ENCODE results near the gene GMDS.

GRCh38 chr6:2042956-2043648, 202.3 kb downstream of the GMDS start:
- TF ChIP-seq ARID4B (CRISPR knock-in tag; IDR thresholded peaks at IDR 0.05; ENCODE audit: borderline replicate concordance) (no peak), HMGXB4 (CRISPR knock-in tag; IDR thresholded peaks at IDR 0.05) (no peak), PRDM15 (CRISPR knock-in tag; IDR thresholded peaks at IDR 0.05) (no peak), SOX15 (CRISPR knock-in tag; IDR thresholded peaks at IDR 0.05) (no peak), CREB1 (CRISPR knock-in tag; IDR thresholded peaks at IDR 0.05) (no peak), NR3C1 (CRISPR knock-in tag; conservative IDR thresholded peaks at IDR 0.05; ENCODE audit: low read depth) (no peak), ETV6 (CRISPR knock-in tag; IDR thresholded peaks at IDR 0.05) (no peak)
- TF ChIP-seq, protein P1, sequence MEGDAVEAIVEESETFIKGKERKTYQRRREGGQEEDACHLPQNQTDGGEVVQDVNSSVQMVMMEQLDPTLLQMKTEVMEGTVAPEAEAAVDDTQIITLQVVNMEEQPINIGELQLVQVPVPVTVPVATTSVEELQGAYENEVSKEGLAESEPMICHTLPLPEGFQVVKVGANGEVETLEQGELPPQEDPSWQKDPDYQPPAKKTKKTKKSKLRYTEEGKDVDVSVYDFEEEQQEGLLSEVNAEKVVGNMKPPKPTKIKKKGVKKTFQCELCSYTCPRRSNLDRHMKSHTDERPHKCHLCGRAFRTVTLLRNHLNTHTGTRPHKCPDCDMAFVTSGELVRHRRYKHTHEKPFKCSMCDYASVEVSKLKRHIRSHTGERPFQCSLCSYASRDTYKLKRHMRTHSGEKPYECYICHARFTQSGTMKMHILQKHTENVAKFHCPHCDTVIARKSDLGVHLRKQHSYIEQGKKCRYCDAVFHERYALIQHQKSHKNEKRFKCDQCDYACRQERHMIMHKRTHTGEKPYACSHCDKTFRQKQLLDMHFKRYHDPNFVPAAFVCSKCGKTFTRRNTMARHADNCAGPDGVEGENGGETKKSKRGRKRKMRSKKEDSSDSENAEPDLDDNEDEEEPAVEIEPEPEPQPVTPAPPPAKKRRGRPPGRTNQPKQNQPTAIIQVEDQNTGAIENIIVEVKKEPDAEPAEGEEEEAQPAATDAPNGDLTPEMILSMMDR (IDR thresholded peaks at IDR 0.05), result no peak
- TF ChIP-seq, protein P2, sequence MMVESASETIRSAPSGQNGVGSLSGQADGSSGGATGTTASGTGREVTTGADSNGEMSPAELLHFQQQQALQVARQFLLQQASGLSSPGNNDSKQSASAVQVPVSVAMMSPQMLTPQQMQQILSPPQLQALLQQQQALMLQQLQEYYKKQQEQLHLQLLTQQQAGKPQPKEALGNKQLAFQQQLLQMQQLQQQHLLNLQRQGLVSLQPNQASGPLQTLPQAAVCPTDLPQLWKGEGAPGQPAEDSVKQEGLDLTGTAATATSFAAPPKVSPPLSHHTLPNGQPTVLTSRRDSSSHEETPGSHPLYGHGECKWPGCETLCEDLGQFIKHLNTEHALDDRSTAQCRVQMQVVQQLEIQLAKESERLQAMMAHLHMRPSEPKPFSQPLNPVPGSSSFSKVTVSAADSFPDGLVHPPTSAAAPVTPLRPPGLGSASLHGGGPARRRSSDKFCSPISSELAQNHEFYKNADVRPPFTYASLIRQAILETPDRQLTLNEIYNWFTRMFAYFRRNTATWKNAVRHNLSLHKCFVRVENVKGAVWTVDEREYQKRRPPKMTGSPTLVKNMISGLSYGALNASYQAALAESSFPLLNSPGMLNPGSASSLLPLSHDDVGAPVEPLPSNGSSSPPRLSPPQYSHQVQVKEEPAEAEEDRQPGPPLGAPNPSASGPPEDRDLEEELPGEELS (CRISPR knock-in tag; IDR thresholded peaks at IDR 0.05), result no peak

All from WTC11 (cell line).